Measurements from ENCODE around the gene RAB7A. TPM values are rescaled to one million over a fixed set of nuclear protein-coding genes. Genes with fewer than 3 reads are reported as not detected.

RAB7A gene
- total and polyA plus RNA-seq, 2 of the 8 experiments (the other 6 are each of a cell fraction or from before 2014, with no cell fraction given) = 179 to 195 TPM

GRCh38 chr3:128735287-128735686 is 9.3 kb downstream of the RAB7A start:
- CTCF ChIA-PET (ENCODE audit: partially characterized antibody) = interaction anchor here (0.9 to 3.1 kb wide), 9 partner anchors 11 to 230 kb away, joined by 3 to 11 read pairs (median 5); no protein-coding TSS in a partner anchor
- H3K4me3 ChIP-seq (ENCODE audit: extremely low read depth in 1 of 4, insufficient read depth in 2 of 4, low read depth in 3 of 4, low read length in 4 of 4) = no peak overlapping the region
- H3K4ac ChIP-seq (replicated peaks; ENCODE audit: insufficient read length, low read depth, low read length) = no peak overlapping the region
- POLR2A ChIA-PET (ENCODE audit: partially characterized antibody) = interaction anchor here (0.8 to 1.4 kb wide), 5 partner anchors 8 to 74 kb away, joined by 3 to 4 read pairs (median 3); partner anchors contain the start of gene RAB7A
- no peak overlapping the region for H2BK5ac ChIP-seq (ENCODE audit: low read depth, low read length)
- FAIRE-seq (no peak), DNase-seq (ENCODE audit: low read depth in 1 of 2, low spot score in 2 of 2) (no peak)
- H2AFZ ChIP-seq (ENCODE audit: low read length) = no peak overlapping the region
- H3K36me3 ChIP-seq (ENCODE audit: control insufficient read depth in 2 of 4, insufficient read depth in 4 of 4, low read length in 3 of 4) = peaks cover 0 to 5% (median 2%) of the 10 kb centered on the region in 4 experiments; a peak in 2 of 8 replicates
- no peak overlapping the region for H2BK120ac ChIP-seq (replicated peaks; ENCODE audit: low read depth, low read length)
- no peak overlapping the region for H3K18ac ChIP-seq (ENCODE audit: extremely low read depth, low read length)
- H3K4me1 ChIP-seq (replicated peaks in 1 of 4; ENCODE audit: control insufficient read depth in 3 of 4, insufficient read depth in 4 of 4, low read length in 3 of 4) = peaks cover 0 to 2% (median 0%) of the 10 kb centered on the region in 4 experiments; a peak in 3 of 7 replicates
- no peak overlapping the region for H2BK15ac ChIP-seq (ENCODE audit: low read length)
- H3K23me2 ChIP-seq (ENCODE audit: low read depth, low read length) = no peaks in the 10 kb centered on the region
- no peak overlapping the region for H3K56ac ChIP-seq (replicated peaks; ENCODE audit: insufficient read length, low read depth, low read length)
- H3K23ac ChIP-seq (ENCODE audit: insufficient read length) = no peak overlapping the region
- peaks cover 15% of the 10 kb centered on the region for H3K79me1 ChIP-seq (ENCODE audit: low read depth, low read length)
- peaks cover 28 to 38% of the 10 kb centered on the region in 2 experiments for H4K20me1 ChIP-seq (replicated peaks in 1 of 2; ENCODE audit: control insufficient read depth in 1 of 2, insufficient read depth in 2 of 2, low read length in 2 of 2)
- H3K14ac ChIP-seq (ENCODE audit: insufficient read length) = no peak overlapping the region
- no peak overlapping the region for H2AK5ac ChIP-seq (ENCODE audit: low read depth, low read length)
- no peak overlapping the region for H3K27ac ChIP-seq (ENCODE audit: low read depth, low read length)
- H4K8ac ChIP-seq (ENCODE audit: extremely low read depth, insufficient read depth, low read length) = no peak overlapping the region
- no peak overlapping the region for H2BK12ac ChIP-seq (ENCODE audit: low read depth, low read length)
- H3K27me3 ChIP-seq (replicated peaks in 1 of 4; ENCODE audit: control insufficient read depth in 3 of 4, extremely low read depth in 1 of 4, insufficient read depth in 3 of 4, low read length in 3 of 4) = no peaks in the 10 kb centered on the region
- H3K4me2 ChIP-seq (ENCODE audit: insufficient read depth in 1 of 2, low read depth in 2 of 2, low read length in 2 of 2) = no peak overlapping the region
- H3K9ac ChIP-seq (replicated peaks in 1 of 4; ENCODE audit: extremely low read depth in 1 of 4, low read depth in 3 of 4, low read length in 3 of 4) = no peak overlapping the region
- H3K9me3 ChIP-seq (ENCODE audit: insufficient read depth in 2 of 2, low read depth in 1 of 2, low read length in 1 of 2) = no peaks in the 10 kb centered on the region
- H2BK20ac ChIP-seq (ENCODE audit: low read length) = no peak overlapping the region
- TF ChIP-seq EZH2 (IDR thresholded peaks at IDR 0.05; ENCODE audit: low read depth, low read length, severe bottlenecking) (no peak), MAX (IDR thresholded peaks at IDR 0.05) (no peak)
- no peak overlapping the region for H4K5ac ChIP-seq (ENCODE audit: insufficient read length, low read depth, low read length)
- H3K79me2 ChIP-seq (ENCODE audit: control insufficient read depth in 1 of 2, insufficient read depth in 2 of 2, low read length in 2 of 2) = peaks cover 55 to 98% of the 10 kb centered on the region in 2 experiments
- no peak overlapping the region for H4K91ac ChIP-seq (replicated peaks; ENCODE audit: insufficient read length, low read length)

Data from H1 (cell line).